HepG2 (cell line): ENCODE measurements around the gene CAPZB. TPM values are rescaled to one million over a fixed set of nuclear protein-coding genes. Genes with fewer than 3 reads are reported as not detected.

Experiments used
- CCDC6 ChIP-seq: sonication (generic); formaldehyde crosslinking; IDR thresholded peaks from 2 replicates; pipeline ENCODE4 v1.8.1; 2022; ENCODE audit warnings: mild to moderate bottlenecking, missing genetic modification reagents, moderate library complexity
- FLYWCH1 ChIP-seq: sonication (generic); formaldehyde crosslinking; IDR thresholded peaks from 2 replicates; pipeline ENCODE4 v1.8.1; 2023; ENCODE audit warnings: mild to moderate bottlenecking, missing genetic modification reagents
- FOXA3 ChIP-seq: IDR thresholded peaks from 2 replicates; pipeline ENCODE4 v1.6.1; 2016; ENCODE audit warnings: missing genetic modification reagents, missing compliant biosample characterization
- FOXP1 ChIP-seq, 2 experiments: fragments of 450-650 bp in 1 of 2; IDR thresholded peaks; 2 replicates each; pipeline ENCODE4 v1.6.1; 2017 to 2018; ENCODE audit warnings: antibody characterized with exemption in 1 of 2
- GFI1 ChIP-seq: sonication (generic); formaldehyde crosslinking; IDR thresholded peaks from 2 replicates; pipeline ENCODE4 v1.5.0; 2020; ENCODE audit warnings: missing genetic modification reagents, mild to moderate bottlenecking, borderline replicate concordance
- KDM1A ChIP-seq: IDR thresholded peaks from 2 replicates; pipeline ENCODE4 v1.6.1; 2016; ENCODE audit warnings: missing compliant biosample characterization
- KDM5B ChIP-seq: sonication (generic); formaldehyde crosslinking; IDR thresholded peaks from 2 replicates; pipeline ENCODE4 v1.4.0; 2020; ENCODE audit warnings: missing genetic modification reagents, mild to moderate bottlenecking, borderline replicate concordance
- LCORL ChIP-seq, 2 experiments: fragments of 450-650 bp in 1 of 2; sonication (generic) in 1 of 2; formaldehyde crosslinking in 1 of 2; IDR thresholded peaks; 2 replicates each; pipeline versions ENCODE4 v1.5.0 to v1.6.1; 2017 to 2020; ENCODE audit warnings: antibody characterized with exemption in 1 of 2, missing genetic modification reagents in 1 of 2
- PITX1 ChIP-seq: sonication (generic); formaldehyde crosslinking; IDR thresholded peaks from 2 replicates; pipeline ENCODE4 v1.5.1; 2020; ENCODE audit warnings: mild to moderate bottlenecking, missing genetic modification reagents
- PLRG1 ChIP-seq: fragments of 450-650 bp; conservative IDR thresholded peaks from 2 replicates; pipeline ENCODE4 v1.6.1; 2016
- TARDBP ChIP-seq: sonication (generic); formaldehyde crosslinking; IDR thresholded peaks from 2 replicates; pipeline ENCODE4 v1.8.0; 2022; ENCODE audit warnings: mild to moderate bottlenecking, missing genetic modification reagents
- TGIF2 ChIP-seq: IDR thresholded peaks from 2 replicates; pipeline ENCODE4 v1.6.1; 2016; ENCODE audit warnings: control low read depth, missing compliant biosample characterization
- ZNF543 ChIP-seq: sonication (generic); formaldehyde crosslinking; IDR thresholded peaks from 2 replicates; pipeline ENCODE4 v1.4.0; 2020; ENCODE audit warnings: mild to moderate bottlenecking, missing genetic modification reagents
- ZNF772 ChIP-seq: sonication (generic); formaldehyde crosslinking; IDR thresholded peaks from 2 replicates; pipeline ENCODE4 v1.5.0; 2020; ENCODE audit warnings: mild to moderate bottlenecking, missing genetic modification reagents
- polyA plus RNA-seq, 8 experiments: library from polyadenylated mRNA; depleted of rRNA in 3 of 8; stranded (reverse) in 7 of 8; unstranded in 1 of 8; fragments of >200 nt; fragmentation: Illumina TruSeq in 4 of 8; extraction: Trizol in 4 of 8; gene quantifications; 2 replicates each; pipeline versions ENCODE4 v1.2.1 to v1.2.3, GENCODE V29; 2011 to 2016; ENCODE audit warnings: low read depth in 4 of 8, missing spikeins in 1 of 8, mixed read lengths in 1 of 8; ENCODE audit not compliant: insufficient read depth in 1 of 8
- total RNA-seq, 5 experiments: library from RNA; depleted of rRNA; stranded (reverse); fragments of >200 nt; fragmentation: Illumina TruSeq; extraction: Trizol; gene quantifications; 2 replicates each; pipeline ENCODE4 v1.2.3, GENCODE V29; 2016; ENCODE audit warnings: low read depth in 1 of 5
- TF ChIP-seq, protein P1 (sequence below): sonication (generic); formaldehyde crosslinking; IDR thresholded peaks from 2 replicates; pipeline ENCODE4 v1.4.0; 2020; ENCODE audit warnings: missing genetic modification reagents
- TF ChIP-seq, protein P2 (sequence below): sonication (generic); formaldehyde crosslinking; IDR thresholded peaks from 2 replicates; pipeline ENCODE4 v1.5.1; 2020; ENCODE audit warnings: mild to moderate bottlenecking, missing genetic modification reagents, moderate library complexity
- TF ChIP-seq, protein P3 (sequence below): sonication (generic); formaldehyde crosslinking; IDR thresholded peaks from 2 replicates; pipeline ENCODE4 v1.5.1; 2020; ENCODE audit warnings: mild to moderate bottlenecking, missing genetic modification reagents, moderate library complexity

The CAPZB gene
- total and polyA plus RNA-seq, 2 of the 13 experiments (the other 11 are each of a cell fraction or from before 2014, with no cell fraction given), result 58.9 to 76.9 TPM

DNA sequence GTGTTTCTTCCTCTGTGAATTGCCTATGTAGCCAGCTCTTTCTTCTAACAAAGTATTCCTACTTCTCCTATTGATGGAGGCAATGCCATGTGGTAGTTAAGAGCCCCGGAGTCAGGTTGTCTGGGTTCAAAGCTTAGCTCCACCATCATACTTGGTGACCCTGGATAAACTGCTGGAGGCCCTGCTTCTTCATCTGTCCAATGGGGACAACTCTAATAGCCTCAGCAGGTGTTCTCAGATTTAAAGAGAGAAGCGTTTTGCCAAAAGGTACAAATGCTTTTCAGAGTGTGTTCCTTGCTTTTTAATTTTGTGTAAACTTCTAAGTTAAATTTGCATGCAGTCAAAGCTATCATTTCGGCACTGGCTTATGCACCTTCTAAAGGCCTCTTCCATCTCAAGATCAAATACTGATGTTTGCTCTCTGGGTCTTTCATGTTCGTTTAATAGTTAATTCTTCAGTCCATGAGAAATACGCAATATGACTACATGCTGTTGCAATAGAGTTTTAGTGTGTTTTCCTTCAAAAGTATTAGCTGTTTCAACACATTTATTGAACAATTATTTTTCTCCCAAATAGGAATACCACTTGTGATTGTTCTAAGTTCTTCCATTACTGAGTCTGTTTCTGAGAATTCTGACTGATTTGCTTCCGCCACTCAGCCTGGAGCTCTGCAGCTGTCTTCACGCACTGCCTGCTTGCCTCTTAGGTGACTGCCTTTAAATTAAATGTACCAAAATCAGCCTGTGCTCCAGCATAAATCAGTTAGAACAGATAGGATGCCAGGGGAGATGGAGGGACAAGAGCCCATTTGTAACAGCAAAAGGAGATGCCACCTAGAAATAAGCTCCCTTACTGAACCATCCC lies 75.6 kb downstream of the CAPZB start (continued):
- TF ChIP-seq, protein P1, sequence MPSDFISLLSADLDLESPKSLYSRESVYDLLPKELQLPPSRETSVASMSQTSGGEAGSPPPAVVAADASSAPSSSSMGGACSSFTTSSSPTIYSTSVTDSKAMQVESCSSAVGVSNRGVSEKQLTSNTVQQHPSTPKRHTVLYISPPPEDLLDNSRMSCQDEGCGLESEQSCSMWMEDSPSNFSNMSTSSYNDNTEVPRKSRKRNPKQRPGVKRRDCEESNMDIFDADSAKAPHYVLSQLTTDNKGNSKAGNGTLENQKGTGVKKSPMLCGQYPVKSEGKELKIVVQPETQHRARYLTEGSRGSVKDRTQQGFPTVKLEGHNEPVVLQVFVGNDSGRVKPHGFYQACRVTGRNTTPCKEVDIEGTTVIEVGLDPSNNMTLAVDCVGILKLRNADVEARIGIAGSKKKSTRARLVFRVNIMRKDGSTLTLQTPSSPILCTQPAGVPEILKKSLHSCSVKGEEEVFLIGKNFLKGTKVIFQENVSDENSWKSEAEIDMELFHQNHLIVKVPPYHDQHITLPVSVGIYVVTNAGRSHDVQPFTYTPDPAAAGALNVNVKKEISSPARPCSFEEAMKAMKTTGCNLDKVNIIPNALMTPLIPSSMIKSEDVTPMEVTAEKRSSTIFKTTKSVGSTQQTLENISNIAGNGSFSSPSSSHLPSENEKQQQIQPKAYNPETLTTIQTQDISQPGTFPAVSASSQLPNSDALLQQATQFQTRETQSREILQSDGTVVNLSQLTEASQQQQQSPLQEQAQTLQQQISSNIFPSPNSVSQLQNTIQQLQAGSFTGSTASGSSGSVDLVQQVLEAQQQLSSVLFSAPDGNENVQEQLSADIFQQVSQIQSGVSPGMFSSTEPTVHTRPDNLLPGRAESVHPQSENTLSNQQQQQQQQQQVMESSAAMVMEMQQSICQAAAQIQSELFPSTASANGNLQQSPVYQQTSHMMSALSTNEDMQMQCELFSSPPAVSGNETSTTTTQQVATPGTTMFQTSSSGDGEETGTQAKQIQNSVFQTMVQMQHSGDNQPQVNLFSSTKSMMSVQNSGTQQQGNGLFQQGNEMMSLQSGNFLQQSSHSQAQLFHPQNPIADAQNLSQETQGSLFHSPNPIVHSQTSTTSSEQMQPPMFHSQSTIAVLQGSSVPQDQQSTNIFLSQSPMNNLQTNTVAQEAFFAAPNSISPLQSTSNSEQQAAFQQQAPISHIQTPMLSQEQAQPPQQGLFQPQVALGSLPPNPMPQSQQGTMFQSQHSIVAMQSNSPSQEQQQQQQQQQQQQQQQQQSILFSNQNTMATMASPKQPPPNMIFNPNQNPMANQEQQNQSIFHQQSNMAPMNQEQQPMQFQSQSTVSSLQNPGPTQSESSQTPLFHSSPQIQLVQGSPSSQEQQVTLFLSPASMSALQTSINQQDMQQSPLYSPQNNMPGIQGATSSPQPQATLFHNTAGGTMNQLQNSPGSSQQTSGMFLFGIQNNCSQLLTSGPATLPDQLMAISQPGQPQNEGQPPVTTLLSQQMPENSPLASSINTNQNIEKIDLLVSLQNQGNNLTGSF (CRISPR knock-in tag), result no peak
- TF ChIP-seq FLYWCH1 (CRISPR knock-in tag) (no peak), KDM5B (CRISPR knock-in tag) (no peak), TARDBP (CRISPR knock-in tag) (no peak), PLRG1 (no peak), FOXP1 (IDR thresholded peaks at IDR 0.05) (no peak), FOXP1 (CRISPR knock-in tag; IDR thresholded peaks at IDR 0.05) (peak; percentile 78; the same call in 1 of the 2 replicates), GFI1 (0 out of 2 replicates have a peak, but pooled peaks have one; percentile 27), TGIF2 (CRISPR knock-in tag) (no peak), CCDC6 (no peak), ZNF772 (CRISPR knock-in tag) (no peak), ZNF543 (no peak), FOXA3 (CRISPR knock-in tag) (peak; percentile 73), LCORL (IDR thresholded peaks at IDR 0.05) (no peak), LCORL (CRISPR knock-in tag; IDR thresholded peaks at IDR 0.05) (no peak), KDM1A (CRISPR knock-in tag) (no peak), PITX1 (no peak)
- TF ChIP-seq, protein P2, sequence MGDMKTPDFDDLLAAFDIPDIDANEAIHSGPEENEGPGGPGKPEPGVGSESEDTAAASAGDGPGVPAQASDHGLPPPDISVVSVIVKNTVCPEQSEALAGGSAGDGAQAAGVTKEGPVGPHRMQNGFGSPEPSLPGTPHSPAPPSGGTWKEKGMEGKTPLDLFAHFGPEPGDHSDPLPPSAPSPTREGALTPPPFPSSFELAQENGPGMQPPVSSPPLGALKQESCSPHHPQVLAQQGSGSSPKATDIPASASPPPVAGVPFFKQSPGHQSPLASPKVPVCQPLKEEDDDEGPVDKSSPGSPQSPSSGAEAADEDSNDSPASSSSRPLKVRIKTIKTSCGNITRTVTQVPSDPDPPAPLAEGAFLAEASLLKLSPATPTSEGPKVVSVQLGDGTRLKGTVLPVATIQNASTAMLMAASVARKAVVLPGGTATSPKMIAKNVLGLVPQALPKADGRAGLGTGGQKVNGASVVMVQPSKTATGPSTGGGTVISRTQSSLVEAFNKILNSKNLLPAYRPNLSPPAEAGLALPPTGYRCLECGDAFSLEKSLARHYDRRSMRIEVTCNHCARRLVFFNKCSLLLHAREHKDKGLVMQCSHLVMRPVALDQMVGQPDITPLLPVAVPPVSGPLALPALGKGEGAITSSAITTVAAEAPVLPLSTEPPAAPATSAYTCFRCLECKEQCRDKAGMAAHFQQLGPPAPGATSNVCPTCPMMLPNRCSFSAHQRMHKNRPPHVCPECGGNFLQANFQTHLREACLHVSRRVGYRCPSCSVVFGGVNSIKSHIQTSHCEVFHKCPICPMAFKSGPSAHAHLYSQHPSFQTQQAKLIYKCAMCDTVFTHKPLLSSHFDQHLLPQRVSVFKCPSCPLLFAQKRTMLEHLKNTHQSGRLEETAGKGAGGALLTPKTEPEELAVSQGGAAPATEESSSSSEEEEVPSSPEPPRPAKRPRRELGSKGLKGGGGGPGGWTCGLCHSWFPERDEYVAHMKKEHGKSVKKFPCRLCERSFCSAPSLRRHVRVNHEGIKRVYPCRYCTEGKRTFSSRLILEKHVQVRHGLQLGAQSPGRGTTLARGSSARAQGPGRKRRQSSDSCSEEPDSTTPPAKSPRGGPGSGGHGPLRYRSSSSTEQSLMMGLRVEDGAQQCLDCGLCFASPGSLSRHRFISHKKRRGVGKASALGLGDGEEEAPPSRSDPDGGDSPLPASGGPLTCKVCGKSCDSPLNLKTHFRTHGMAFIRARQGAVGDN (CRISPR knock-in tag), result no peak
- TF ChIP-seq, protein P3, sequence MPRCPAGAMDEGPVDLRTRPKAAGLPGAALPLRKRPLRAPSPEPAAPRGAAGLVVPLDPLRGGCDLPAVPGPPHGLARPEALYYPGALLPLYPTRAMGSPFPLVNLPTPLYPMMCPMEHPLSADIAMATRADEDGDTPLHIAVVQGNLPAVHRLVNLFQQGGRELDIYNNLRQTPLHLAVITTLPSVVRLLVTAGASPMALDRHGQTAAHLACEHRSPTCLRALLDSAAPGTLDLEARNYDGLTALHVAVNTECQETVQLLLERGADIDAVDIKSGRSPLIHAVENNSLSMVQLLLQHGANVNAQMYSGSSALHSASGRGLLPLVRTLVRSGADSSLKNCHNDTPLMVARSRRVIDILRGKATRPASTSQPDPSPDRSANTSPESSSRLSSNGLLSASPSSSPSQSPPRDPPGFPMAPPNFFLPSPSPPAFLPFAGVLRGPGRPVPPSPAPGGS (CRISPR knock-in tag), result no peak
